C4-2B (cell line): ENCODE results near the gene MYO7A.

Experiments
- H3K27ac ChIP-seq: fragments of 450-650 bp; 2 replicates; pipeline ENCODE4 v1.5.1; 2017
- ZFX ChIP-seq: fragments of 450-650 bp; IDR thresholded peaks from 2 replicates; pipeline ENCODE4 v1.6.1; 2017
- TF ChIP-seq, protein P1 (sequence below): fragments of 450-650 bp; conservative IDR thresholded peaks from 2 replicates; pipeline ENCODE4 v1.5.1; 2017; ENCODE audit warnings: mild to moderate bottlenecking

MYO7A gene

DNA sequence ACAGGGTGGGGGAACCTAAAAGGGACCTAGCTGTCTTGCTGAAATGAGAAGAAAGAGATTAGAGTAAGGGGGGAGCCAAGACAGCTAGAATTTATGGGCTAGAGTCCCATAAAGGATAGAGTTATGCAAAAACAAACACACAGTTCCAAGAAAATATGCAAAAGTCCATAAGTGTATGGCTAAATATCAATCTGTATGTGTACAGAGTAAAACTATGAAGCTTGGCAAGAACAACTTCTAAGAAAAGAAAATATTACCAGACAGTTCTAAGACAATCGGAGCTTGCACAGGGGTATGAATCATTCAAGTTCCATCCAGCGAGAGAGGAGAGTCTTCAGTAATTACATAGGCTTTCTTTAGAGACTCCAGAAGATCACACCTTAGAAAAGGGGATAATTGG is 131.6 kb downstream of the MYO7A start:
- no peak for TF ChIP-seq ZFX
- TF ChIP-seq, protein P1, sequence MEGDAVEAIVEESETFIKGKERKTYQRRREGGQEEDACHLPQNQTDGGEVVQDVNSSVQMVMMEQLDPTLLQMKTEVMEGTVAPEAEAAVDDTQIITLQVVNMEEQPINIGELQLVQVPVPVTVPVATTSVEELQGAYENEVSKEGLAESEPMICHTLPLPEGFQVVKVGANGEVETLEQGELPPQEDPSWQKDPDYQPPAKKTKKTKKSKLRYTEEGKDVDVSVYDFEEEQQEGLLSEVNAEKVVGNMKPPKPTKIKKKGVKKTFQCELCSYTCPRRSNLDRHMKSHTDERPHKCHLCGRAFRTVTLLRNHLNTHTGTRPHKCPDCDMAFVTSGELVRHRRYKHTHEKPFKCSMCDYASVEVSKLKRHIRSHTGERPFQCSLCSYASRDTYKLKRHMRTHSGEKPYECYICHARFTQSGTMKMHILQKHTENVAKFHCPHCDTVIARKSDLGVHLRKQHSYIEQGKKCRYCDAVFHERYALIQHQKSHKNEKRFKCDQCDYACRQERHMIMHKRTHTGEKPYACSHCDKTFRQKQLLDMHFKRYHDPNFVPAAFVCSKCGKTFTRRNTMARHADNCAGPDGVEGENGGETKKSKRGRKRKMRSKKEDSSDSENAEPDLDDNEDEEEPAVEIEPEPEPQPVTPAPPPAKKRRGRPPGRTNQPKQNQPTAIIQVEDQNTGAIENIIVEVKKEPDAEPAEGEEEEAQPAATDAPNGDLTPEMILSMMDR = no peak
- no peak overlapping the region for H3K27ac ChIP-seq

DNA sequence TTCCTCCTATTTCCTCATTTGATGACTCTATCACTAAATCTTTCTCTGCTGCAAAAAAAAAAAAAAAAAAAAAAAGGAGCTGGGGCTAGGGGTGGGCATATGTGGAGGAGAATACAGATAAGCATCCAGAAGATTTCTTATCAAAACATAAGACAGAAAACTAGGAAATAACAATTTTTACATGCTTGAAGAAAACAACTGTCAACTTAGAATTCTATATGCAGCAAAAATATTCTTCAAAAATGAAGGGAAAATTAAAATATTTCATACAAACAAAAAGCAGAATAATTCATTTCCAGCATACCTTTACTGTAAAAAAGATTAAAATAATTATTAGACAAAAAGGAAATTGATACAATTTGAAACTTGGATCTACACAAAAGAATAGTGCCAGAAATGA is 134.8 kb downstream of the MYO7A start:
- H3K27ac ChIP-seq = no peak overlapping the region
- TF ChIP-seq, protein P1 = no peak
- TF ChIP-seq ZFX = no peak
